Lower leg skin (tissue), 3 donors: ENCODE measurements around the gene CST3.

ENCODE experiments used
- POLR2A ChIP-seq, 2 donors: fragments of 450-650 bp; IDR thresholded peaks; one replicate each; pipeline ENCODE4 v1.6.1; 2016 to 2017; ENCODE audit warnings: antibody characterized with exemption in 2 of 2, mild to moderate bottlenecking in 1 of 2, moderate library complexity in 1 of 2
- TF ChIP-seq, protein P1 (sequence below), 3 donors: fragments of 450-650 bp; IDR thresholded peaks; one replicate each; pipeline ENCODE4 v1.5.1; 2016; ENCODE audit warnings: antibody characterized with exemption in 3 of 3, mild to moderate bottlenecking in 3 of 3, moderate library complexity in 2 of 3

DNA sequence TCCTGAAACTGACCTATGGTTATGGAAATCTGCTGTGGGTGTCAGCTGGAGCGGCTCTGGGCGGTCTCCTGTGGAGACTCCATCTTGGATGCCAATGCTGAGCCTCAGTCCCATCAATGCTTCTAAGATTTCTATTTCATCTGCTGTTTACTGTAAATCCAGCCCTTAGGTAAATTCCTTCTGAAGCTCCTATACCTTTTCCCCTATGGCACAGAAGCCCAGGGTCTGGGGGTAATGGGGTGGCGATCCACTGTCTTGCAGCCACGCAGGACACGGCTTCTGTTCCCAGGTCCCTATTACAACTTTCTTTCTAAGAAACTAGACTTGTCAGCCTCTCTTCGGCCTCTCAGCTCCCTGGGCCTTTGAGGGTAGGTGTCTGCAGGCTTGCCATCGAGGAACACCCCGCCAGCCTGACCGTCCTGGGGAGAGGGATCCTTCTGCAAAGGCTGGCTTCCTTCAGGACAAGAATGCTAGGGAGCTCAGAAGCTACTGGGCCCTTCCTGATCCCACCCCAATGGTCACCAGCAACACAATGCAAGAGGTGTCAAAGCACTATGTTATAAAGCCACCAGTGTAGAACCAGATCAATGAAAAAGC, 6.4 kb downstream of the CST3 start:
- TF ChIP-seq, protein P1, sequence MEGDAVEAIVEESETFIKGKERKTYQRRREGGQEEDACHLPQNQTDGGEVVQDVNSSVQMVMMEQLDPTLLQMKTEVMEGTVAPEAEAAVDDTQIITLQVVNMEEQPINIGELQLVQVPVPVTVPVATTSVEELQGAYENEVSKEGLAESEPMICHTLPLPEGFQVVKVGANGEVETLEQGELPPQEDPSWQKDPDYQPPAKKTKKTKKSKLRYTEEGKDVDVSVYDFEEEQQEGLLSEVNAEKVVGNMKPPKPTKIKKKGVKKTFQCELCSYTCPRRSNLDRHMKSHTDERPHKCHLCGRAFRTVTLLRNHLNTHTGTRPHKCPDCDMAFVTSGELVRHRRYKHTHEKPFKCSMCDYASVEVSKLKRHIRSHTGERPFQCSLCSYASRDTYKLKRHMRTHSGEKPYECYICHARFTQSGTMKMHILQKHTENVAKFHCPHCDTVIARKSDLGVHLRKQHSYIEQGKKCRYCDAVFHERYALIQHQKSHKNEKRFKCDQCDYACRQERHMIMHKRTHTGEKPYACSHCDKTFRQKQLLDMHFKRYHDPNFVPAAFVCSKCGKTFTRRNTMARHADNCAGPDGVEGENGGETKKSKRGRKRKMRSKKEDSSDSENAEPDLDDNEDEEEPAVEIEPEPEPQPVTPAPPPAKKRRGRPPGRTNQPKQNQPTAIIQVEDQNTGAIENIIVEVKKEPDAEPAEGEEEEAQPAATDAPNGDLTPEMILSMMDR (IDR thresholded peaks at IDR 0.05) = no peak
- TF ChIP-seq POLR2A (IDR thresholded peaks at IDR 0.05) = no peak
